Esophagus muscularis mucosa (tissue), 4 donors: ENCODE measurements around the gene KSR1. TPM values are rescaled to one million over a fixed set of nuclear protein-coding genes. Genes with fewer than 3 reads are reported as not detected.

ENCODE experiments used
- DNase-seq: peaks from one replicate; pipeline ENCODE4 v3.0.0-alpha.2; 2017; ENCODE audit errors: extremely low spot score
- H3K27ac ChIP-seq, 4 donors: fragments of 200-600 bp; sonication (generic); replicated peaks in 1 of 4; 1 replicate in 3 of 4; 2 replicates in 1 of 4; pipeline ENCODE4 v1.5.1; 2016 to 2019; ENCODE audit warnings: mild to moderate bottlenecking in 1 of 4
- H3K27me3 ChIP-seq, 4 donors: fragments of 200-600 bp; sonication (generic); one replicate each; pipeline versions ENCODE4 v1.5.1 to v1.6.0; 2016 to 2019
- H3K36me3 ChIP-seq, 4 donors: fragments of 200-600 bp; sonication (generic); one replicate each; pipeline ENCODE4 v1.5.1; 2016 to 2019
- H3K4me1 ChIP-seq, 4 donors: fragments of 200-600 bp; sonication (generic); one replicate each; pipeline ENCODE4 v1.5.1; 2016 to 2019
- H3K4me3 ChIP-seq, 4 donors: fragments of 200-600 bp; sonication (generic); 1 replicate in 2 of 4; 2 replicates in 2 of 4; pipeline ENCODE4 v1.5.1; 2016 to 2019; ENCODE audit warnings: mild to moderate bottlenecking in 4 of 4, moderate library complexity in 1 of 4
- H3K9me3 ChIP-seq, 4 donors: fragments of 200-600 bp; sonication (generic); 1 replicate in 3 of 4; 2 replicates in 1 of 4; pipeline ENCODE4 v1.5.1; 2016 to 2019
- EP300 ChIP-seq: sonication (generic); formaldehyde crosslinking; IDR thresholded peaks from one replicate; pipeline ENCODE4 v1.6.1; 2017; ENCODE audit warnings: antibody characterized with exemption
- POLR2A ChIP-seq: fragments of 450-650 bp; IDR thresholded peaks from one replicate; pipeline ENCODE4 v1.6.1; 2017; ENCODE audit warnings: antibody characterized with exemption, moderate library complexity, mild to moderate bottlenecking, low read depth
- POLR2AphosphoS5 ChIP-seq, 2 donors: sonication (generic); formaldehyde crosslinking; IDR thresholded peaks; one replicate each; pipeline ENCODE4 v1.6.1; 2017; ENCODE audit warnings: antibody characterized with exemption in 2 of 2
- WGBS: methylation state at CpG from one replicate; pipeline ENCODE4 v1.1.5; 2018; 5-methylcytosine and 5-hydroxymethylcytosine counted together
- intact Hi-C: fragments of 100-400 bp; cut with DNase I; formaldehyde crosslinking; loops from one replicate; pipeline ENCODE4 v1.15.1; 2023
- total RNA-seq, 4 donors: library from RNA; depleted of rRNA; stranded (reverse); fragments of >200 nt; gene quantifications; one replicate each; pipeline versions ENCODE4 v1.1.0 to v1.2.1, GENCODE V29; 2016
- TF ChIP-seq, protein P1 (sequence below), 3 experiments: fragments of 200-600 bp in 2 of 3; fragments of 450-650 bp in 1 of 3; sonication (generic) in 2 of 3; IDR thresholded peaks; one replicate each; pipeline ENCODE4 v1.5.1; 2017 to 2019; ENCODE audit warnings: antibody characterized with exemption in 3 of 3, mild to moderate bottlenecking in 2 of 3, moderate library complexity in 1 of 3

KSR1 gene
- total RNA-seq, 4 donors from 2014 or later, result 13.3 to 18.9 (median 13.7) TPM

DNA sequence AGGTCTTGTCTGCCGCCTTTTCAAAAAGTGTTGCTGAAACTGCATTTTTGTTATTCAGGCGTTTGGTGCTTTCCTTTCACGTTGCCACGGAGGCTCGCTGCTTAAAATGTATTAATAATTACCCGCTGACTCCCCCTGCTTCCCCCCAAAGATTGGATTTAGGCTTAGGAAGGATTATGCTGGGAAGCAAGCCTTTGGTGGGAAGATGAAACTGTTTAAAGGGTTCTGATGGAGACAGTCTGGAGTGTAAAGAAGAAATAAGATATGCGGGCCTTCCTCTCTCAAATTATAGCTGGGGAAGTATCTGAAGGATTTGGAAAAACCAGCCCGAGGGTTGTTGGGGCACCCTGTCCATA is 1.1 kb downstream of the KSR1 start:
- no peak for DNase-seq
- intact Hi-C loops, result loop anchor here (5.0 to 10.0 kb wide), 3 partner anchors 100 to 223 kb away; no protein-coding TSS in a partner anchor
- H3K27ac ChIP-seq, result peak overlapping the region; percentile 87 to 93 (median 89)
- peaks cover 23 to 40% (median 32%) of the 10 kb centered on the region in 4 donors for H3K4me1 ChIP-seq
- 24% methylated on average over 8 of the region's 8 CpGs for WGBS
- H3K27me3 ChIP-seq, result no peaks in the 10 kb centered on the region
- H3K9me3 ChIP-seq, result no peaks in the 10 kb centered on the region
- H3K36me3 ChIP-seq, result no peaks in the 10 kb centered on the region
- H3K4me3 ChIP-seq, result peak overlapping the region; percentile 81 to 93 (median 88)
- TF ChIP-seq POLR2A (no peak), POLR2AphosphoS5 (IDR thresholded peaks at IDR 0.05) (no peak), EP300 (no peak)

- Histone ChIP-seq H3K4me3 (peak overlapping the region; percentile 81 to 93 (median 88)), H3K9me3 (no peaks in the 10 kb centered on the region), H3K36me3 (no peaks in the 10 kb centered on the region), H3K4me1 (peaks cover 23 to 40% (median 32%) of the 10 kb centered on the region in 4 donors), H3K27me3 (no peaks in the 10 kb centered on the region), H3K27ac (no peak overlapping the region)
- intact Hi-C loops, result loop anchor here (5.0 to 10.0 kb wide), 3 partner anchors 99 to 223 kb away; no protein-coding TSS in a partner anchor
- DNase-seq, result no peak
- WGBS, result 54% methylated on average over 13 of the region's 14 CpGs
- TF ChIP-seq POLR2A (no peak), POLR2AphosphoS5 (IDR thresholded peaks at IDR 0.05) (no peak)
Measured at GRCh38 chr17:27457731-27458523, 1.7 kb downstream of the KSR1 start.

- no peak overlapping the region for H3K27ac ChIP-seq
- peak overlapping the region in 2 of 4 donors; percentile 86 to 93 for H3K4me3 ChIP-seq
- DNase-seq, result no peak
- intact Hi-C loops, result loop anchor here (5.0 to 10.0 kb wide), 3 partner anchors 99 to 224 kb away; no protein-coding TSS in a partner anchor
- H3K27me3 ChIP-seq, result no peaks in the 10 kb centered on the region
- TF ChIP-seq, protein P1, sequence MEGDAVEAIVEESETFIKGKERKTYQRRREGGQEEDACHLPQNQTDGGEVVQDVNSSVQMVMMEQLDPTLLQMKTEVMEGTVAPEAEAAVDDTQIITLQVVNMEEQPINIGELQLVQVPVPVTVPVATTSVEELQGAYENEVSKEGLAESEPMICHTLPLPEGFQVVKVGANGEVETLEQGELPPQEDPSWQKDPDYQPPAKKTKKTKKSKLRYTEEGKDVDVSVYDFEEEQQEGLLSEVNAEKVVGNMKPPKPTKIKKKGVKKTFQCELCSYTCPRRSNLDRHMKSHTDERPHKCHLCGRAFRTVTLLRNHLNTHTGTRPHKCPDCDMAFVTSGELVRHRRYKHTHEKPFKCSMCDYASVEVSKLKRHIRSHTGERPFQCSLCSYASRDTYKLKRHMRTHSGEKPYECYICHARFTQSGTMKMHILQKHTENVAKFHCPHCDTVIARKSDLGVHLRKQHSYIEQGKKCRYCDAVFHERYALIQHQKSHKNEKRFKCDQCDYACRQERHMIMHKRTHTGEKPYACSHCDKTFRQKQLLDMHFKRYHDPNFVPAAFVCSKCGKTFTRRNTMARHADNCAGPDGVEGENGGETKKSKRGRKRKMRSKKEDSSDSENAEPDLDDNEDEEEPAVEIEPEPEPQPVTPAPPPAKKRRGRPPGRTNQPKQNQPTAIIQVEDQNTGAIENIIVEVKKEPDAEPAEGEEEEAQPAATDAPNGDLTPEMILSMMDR (IDR thresholded peaks at IDR 0.05), result no peak
- TF ChIP-seq EP300 (no peak), POLR2AphosphoS5 (IDR thresholded peaks at IDR 0.05) (no peak), POLR2A (no peak)
- H3K36me3 ChIP-seq, result no peaks in the 10 kb centered on the region
- H3K9me3 ChIP-seq, result no peaks in the 10 kb centered on the region
- 53% methylated on average over 3 of the region's 6 CpGs for WGBS
- peaks cover 23 to 40% (median 32%) of the 10 kb centered on the region in 4 donors for H3K4me1 ChIP-seq
Measured at GRCh38 chr17:27458524-27458908, 2.3 kb downstream of the KSR1 start.

DNA sequence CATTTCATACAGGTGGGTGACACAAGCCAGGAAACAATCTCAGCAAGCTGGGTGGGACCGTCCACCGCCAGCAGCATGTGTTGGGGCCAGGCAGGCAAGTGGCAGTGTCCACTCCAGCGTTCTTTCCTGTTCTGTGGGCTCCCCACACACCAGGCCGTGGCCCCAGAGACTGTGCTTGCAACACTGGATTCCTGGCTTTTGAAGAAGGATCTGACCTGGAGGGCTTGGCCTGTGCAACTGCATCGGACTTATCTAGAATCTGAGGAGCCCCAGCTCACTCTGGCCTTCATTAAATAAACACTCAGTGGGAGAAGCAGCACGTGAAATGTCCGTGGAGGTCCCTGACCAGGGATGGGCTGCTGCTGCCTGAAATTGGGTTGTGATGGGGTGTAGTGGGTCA is 3.2 kb downstream of the KSR1 start:
- WGBS, result 75% methylated on average over 3 of the region's 7 CpGs
- peaks cover 23 to 40% (median 32%) of the 10 kb centered on the region in 4 donors for H3K4me1 ChIP-seq
- no peak for DNase-seq

DNA sequence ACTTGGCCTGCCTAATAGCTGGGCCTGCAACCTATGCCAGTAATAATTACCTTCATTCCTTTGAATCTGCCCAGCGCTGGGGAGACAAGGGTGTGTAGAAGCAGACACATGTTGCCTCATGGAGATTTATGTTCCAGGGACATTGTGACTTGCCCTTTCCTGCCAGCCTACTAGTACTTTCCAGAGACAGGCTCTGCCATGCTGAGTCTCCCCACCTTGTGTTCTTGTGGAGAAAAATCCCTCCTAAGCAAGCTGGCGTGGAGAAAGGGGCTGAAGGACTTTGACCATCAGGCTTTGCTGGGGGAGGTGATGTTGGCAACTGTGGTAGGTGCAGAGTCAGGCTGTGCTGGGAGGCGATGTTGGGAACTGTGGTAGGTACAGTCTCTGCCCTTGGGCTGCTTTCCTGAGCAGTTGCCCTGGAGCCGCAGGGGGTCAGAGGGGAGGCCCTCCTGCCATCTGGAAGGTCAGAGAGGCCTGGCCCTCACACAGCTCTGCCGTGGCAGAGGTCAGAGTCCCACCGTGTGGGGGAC is 4.0 kb downstream of the KSR1 start:
- DNase-seq, result no peak
- intact Hi-C loops, result no loop called here

More for the DNA sequence above, 3.2 kb downstream of the KSR1 start:
- Histone ChIP-seq H3K27ac (no peak overlapping the region), H3K9me3 (no peaks in the 10 kb centered on the region), H3K4me3 (no peak overlapping the region), H3K36me3 (no peaks in the 10 kb centered on the region), H3K27me3 (no peaks in the 10 kb centered on the region)
- no peak for TF ChIP-seq POLR2A
- no peak for TF ChIP-seq POLR2AphosphoS5 (IDR thresholded peaks at IDR 0.05)
- TF ChIP-seq, protein P1 (IDR thresholded peaks at IDR 0.05), result no peak
- no peak for TF ChIP-seq EP300
- intact Hi-C loops, result loop anchor here (5.0 to 10.0 kb wide), 3 partner anchors 98 to 225 kb away; no protein-coding TSS in a partner anchor

More for the DNA sequence above, 4.0 kb downstream of the KSR1 start:
- H3K27me3 ChIP-seq, result no peaks in the 10 kb centered on the region
- peaks cover 23 to 40% (median 32%) of the 10 kb centered on the region in 4 donors for H3K4me1 ChIP-seq
- no peaks in the 10 kb centered on the region for H3K36me3 ChIP-seq
- H3K4me3 ChIP-seq, result no peak overlapping the region
- TF ChIP-seq POLR2A, result no peak
- TF ChIP-seq, protein P1 (IDR thresholded peaks at IDR 0.05), result no peak
- TF ChIP-seq POLR2AphosphoS5 (IDR thresholded peaks at IDR 0.05), result no peak
- TF ChIP-seq EP300, result no peak
- H3K9me3 ChIP-seq, result no peaks in the 10 kb centered on the region
- H3K27ac ChIP-seq, result no peak overlapping the region
- WGBS, result 63% methylated on average over 4 of the region's 6 CpGs
